ENCODE results near the gene UBE2K. TPM values are rescaled to one million over a fixed set of nuclear protein-coding genes. Genes with fewer than 3 reads are reported as not detected.

Gene UBE2K
- total and polyA plus RNA-seq, 2 of the 13 experiments (the other 11 are each of a cell fraction or from before 2014, with no cell fraction given): 36.2 to 81.0 TPM

GRCh38 chr4:39721788-39722187 lies 23.9 kb downstream of the UBE2K start:
- H3K27me3 ChIP-seq (ENCODE audit: control insufficient read depth in 1 of 2, insufficient read depth in 2 of 2, low read length in 2 of 2): no peaks in the 10 kb centered on the region
- DNase-seq (ENCODE audit: low spot score) (no peak), FAIRE-seq (no peak), ATAC-seq (0 out of 3 replicates have a peak, but pooled peaks have one; percentile 30)
- no TSS peak for BruUV-seq (replicated peaks)
- no peak overlapping the region for H3K4me3 ChIP-seq (replicated peaks in 1 of 3; ENCODE audit: insufficient read depth in 1 of 3, low read depth in 2 of 3, low read length in 3 of 3)
- H3K79me2 ChIP-seq (ENCODE audit: insufficient read depth, low read length): peaks cover 93% of the 10 kb centered on the region
- H2AFZ ChIP-seq (ENCODE audit: low read length): no peak overlapping the region
- intact Hi-C loops (cut with micrococcal nuclease; ENCODE audit: unreplicated experiment) (no loop called here), in situ Hi-C loops (cut with HindIII; ENCODE audit: extremely low pct_ligation_motif_present, low pct_unique_long_range_greater_than_20kb) (no loop called here)
- H3K4me1 ChIP-seq (ENCODE audit: insufficient read depth, low read length): no peaks in the 10 kb centered on the region
- WGBS (ENCODE audit: low lambda C conversion rate): 93% methylated on average over 7 of the region's 7 CpGs
- no peaks in the 10 kb centered on the region for H3K9me3 ChIP-seq (ENCODE audit: low read length)
- H3K36me3 ChIP-seq (replicated peaks in 1 of 2; ENCODE audit: control insufficient read depth in 1 of 2, insufficient read depth in 2 of 2, low read length in 2 of 2): peaks cover 4% of the 10 kb centered on the region in 2 experiments; a peak in 3 of 5 replicates
- H3K9ac ChIP-seq (ENCODE audit: insufficient read depth, low read depth, low read length): no peak overlapping the region
- CTCF ChIA-PET (ENCODE audit: low intra/inter-chr PET ratio, low total read pairs): interaction anchor here (0.6 kb wide), 1 partner anchor 76 kb away, joined by 4 read pairs; no protein-coding TSS in a partner anchor
- H3K27ac ChIP-seq (ENCODE audit: extremely low read length, insufficient read depth, low read length): no peak overlapping the region
- peaks cover 31% of the 10 kb centered on the region for H4K20me1 ChIP-seq (ENCODE audit: insufficient read depth, low read length)
- H3K4me2 ChIP-seq (ENCODE audit: low read depth, low read length): no peak overlapping the region
- POLR2A ChIA-PET: no interaction called here
- TF ChIP-seq JUNB (CRISPR knock-in tag; IDR thresholded peaks at IDR 0.05; ENCODE audit: borderline replicate concordance): no peak
- TF ChIP-seq, protein P1, sequence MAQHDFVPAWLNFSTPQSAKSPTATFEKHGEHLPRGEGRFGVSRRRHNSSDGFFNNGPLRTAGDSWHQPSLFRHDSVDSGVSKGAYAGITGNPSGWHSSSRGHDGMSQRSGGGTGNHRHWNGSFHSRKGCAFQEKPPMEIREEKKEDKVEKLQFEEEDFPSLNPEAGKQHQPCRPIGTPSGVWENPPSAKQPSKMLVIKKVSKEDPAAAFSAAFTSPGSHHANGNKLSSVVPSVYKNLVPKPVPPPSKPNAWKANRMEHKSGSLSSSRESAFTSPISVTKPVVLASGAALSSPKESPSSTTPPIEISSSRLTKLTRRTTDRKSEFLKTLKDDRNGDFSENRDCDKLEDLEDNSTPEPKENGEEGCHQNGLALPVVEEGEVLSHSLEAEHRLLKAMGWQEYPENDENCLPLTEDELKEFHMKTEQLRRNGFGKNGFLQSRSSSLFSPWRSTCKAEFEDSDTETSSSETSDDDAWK (CRISPR knock-in tag; IDR thresholded peaks at IDR 0.05): no peak
- no peak for TF ChIP-seq PCBP2 (optimal IDR thresholded peaks at IDR 0.05; ENCODE audit: low read depth, low read length, poor library complexity, severe bottlenecking)
- TF ChIP-seq ZSCAN31 (CRISPR knock-in tag; IDR thresholded peaks at IDR 0.05; ENCODE audit: low read depth): no peak
- no peak for TF ChIP-seq ZNF503 (CRISPR knock-in tag; IDR thresholded peaks at IDR 0.05)
- no peak for TF ChIP-seq ZBTB4 (CRISPR knock-in tag; IDR thresholded peaks at IDR 0.05; ENCODE audit: borderline replicate concordance)
- TF ChIP-seq, protein P2, sequence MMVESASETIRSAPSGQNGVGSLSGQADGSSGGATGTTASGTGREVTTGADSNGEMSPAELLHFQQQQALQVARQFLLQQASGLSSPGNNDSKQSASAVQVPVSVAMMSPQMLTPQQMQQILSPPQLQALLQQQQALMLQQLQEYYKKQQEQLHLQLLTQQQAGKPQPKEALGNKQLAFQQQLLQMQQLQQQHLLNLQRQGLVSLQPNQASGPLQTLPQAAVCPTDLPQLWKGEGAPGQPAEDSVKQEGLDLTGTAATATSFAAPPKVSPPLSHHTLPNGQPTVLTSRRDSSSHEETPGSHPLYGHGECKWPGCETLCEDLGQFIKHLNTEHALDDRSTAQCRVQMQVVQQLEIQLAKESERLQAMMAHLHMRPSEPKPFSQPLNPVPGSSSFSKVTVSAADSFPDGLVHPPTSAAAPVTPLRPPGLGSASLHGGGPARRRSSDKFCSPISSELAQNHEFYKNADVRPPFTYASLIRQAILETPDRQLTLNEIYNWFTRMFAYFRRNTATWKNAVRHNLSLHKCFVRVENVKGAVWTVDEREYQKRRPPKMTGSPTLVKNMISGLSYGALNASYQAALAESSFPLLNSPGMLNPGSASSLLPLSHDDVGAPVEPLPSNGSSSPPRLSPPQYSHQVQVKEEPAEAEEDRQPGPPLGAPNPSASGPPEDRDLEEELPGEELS (CRISPR knock-in tag; IDR thresholded peaks at IDR 0.05): no peak
- no peak for TF ChIP-seq ZNF75D (CRISPR knock-in tag; IDR thresholded peaks at IDR 0.05; ENCODE audit: borderline replicate concordance)
- no peak for TF ChIP-seq CBX5 (CRISPR knock-in tag; IDR thresholded peaks at IDR 0.05; ENCODE audit: borderline replicate concordance)
- TF ChIP-seq, protein P3, sequence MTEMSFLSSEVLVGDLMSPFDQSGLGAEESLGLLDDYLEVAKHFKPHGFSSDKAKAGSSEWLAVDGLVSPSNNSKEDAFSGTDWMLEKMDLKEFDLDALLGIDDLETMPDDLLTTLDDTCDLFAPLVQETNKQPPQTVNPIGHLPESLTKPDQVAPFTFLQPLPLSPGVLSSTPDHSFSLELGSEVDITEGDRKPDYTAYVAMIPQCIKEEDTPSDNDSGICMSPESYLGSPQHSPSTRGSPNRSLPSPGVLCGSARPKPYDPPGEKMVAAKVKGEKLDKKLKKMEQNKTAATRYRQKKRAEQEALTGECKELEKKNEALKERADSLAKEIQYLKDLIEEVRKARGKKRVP (CRISPR knock-in tag; IDR thresholded peaks at IDR 0.05): no peak
- no peak for TF ChIP-seq ZNF207 (IDR thresholded peaks at IDR 0.05; ENCODE audit: borderline replicate concordance)
- TF ChIP-seq CCDC6 (CRISPR knock-in tag; IDR thresholded peaks at IDR 0.05): no peak
- no peak for TF ChIP-seq ZNF431 (CRISPR knock-in tag; IDR thresholded peaks at IDR 0.05; ENCODE audit: borderline replicate concordance, low read depth)
- TF ChIP-seq SOX6 (IDR thresholded peaks at IDR 0.05): no peak
- no peak for TF ChIP-seq SOX6 (CRISPR knock-in tag; IDR thresholded peaks at IDR 0.05)

Data from HepG2 (cell line).